GM23338 (cell line): ENCODE results near the gene MAP1LC3B. TPM values are rescaled to one million over a fixed set of nuclear protein-coding genes. Genes with fewer than 3 reads are reported as not detected.

Source experiments
- ATAC-seq: fragments of 200-7000 bp; cut with Tn5 transposase; 3 replicates; pipeline ENCODE4 v1.9.1; 2020
- DNase-seq: peaks from one replicate; pipeline ENCODE4 v3.0.0-alpha.2; 2015; ENCODE audit warnings: low spot score
- H2AFZ ChIP-seq: fragments of 200-600 bp; sonication (generic); 2 replicates; pipeline ENCODE4 v1.8.0; 2016; ENCODE audit warnings: antibody characterized with exemption, mild to moderate bottlenecking, moderate library complexity
- H3F3A ChIP-seq: fragments of 200-600 bp; sonication (generic); replicated peaks from 2 replicates; pipeline ENCODE4 v1.8.0; 2017; ENCODE audit warnings: antibody characterized with exemption, mixed run types, low read depth
- H3K27ac ChIP-seq: fragments of 200-600 bp; sonication (generic); 2 replicates; pipeline ENCODE4 v1.6.1; 2016; ENCODE audit warnings: low read depth
- H3K27me3 ChIP-seq: fragments of 200-600 bp; sonication (generic); 2 replicates; pipeline ENCODE4 v1.8.0; 2016; ENCODE audit warnings: mild to moderate bottlenecking, mixed run types, moderate library complexity; ENCODE audit not compliant: insufficient read depth
- H3K36me3 ChIP-seq: fragments of 200-600 bp; sonication (generic); 2 replicates; pipeline ENCODE4 v1.8.0; 2016; ENCODE audit warnings: mild to moderate bottlenecking; ENCODE audit not compliant: insufficient read depth
- H3K4me1 ChIP-seq: fragments of 200-600 bp; sonication (generic); 2 replicates; pipeline ENCODE4 v1.8.0; 2016; ENCODE audit warnings: mild to moderate bottlenecking, moderate library complexity; ENCODE audit not compliant: insufficient read depth
- H3K4me2 ChIP-seq: fragments of 200-600 bp; sonication (generic); 2 replicates; pipeline ENCODE4 v1.7.1; 2017; ENCODE audit warnings: mixed run types
- H3K4me3 ChIP-seq: fragments of 200-600 bp; sonication (generic); 2 replicates; pipeline ENCODE4 v1.6.1; 2016; ENCODE audit warnings: mixed run types
- H3K79me2 ChIP-seq: fragments of 200-600 bp; sonication (generic); replicated peaks from 2 replicates; pipeline ENCODE4 v1.8.0; 2017; ENCODE audit warnings: mild to moderate bottlenecking; ENCODE audit not compliant: insufficient read depth
- H3K9me2 ChIP-seq: fragments of 200-600 bp; sonication (generic); 2 replicates; pipeline ENCODE4 v1.8.0; 2017; ENCODE audit not compliant: insufficient read depth
- H4K20me1 ChIP-seq: fragments of 200-600 bp; sonication (generic); replicated peaks from 2 replicates; pipeline ENCODE4 v1.8.0; 2017; ENCODE audit warnings: mild to moderate bottlenecking; ENCODE audit not compliant: insufficient read depth
- H3K27ac Mint-ChIP-seq: 2 replicates; pipeline ENCODE4 v1.8.0; 2020; ENCODE audit warnings: inconsistent platforms, mild to moderate bottlenecking, moderate library complexity, mixed read lengths
- H3K27me3 Mint-ChIP-seq: 3 replicates; pipeline ENCODE4 v1.8.0; 2022; ENCODE audit warnings: low read depth, mild to moderate bottlenecking, moderate library complexity, mixed read lengths, inconsistent platforms; ENCODE audit not compliant: insufficient read depth, poor library complexity
- H3K36me3 Mint-ChIP-seq: 3 replicates; pipeline ENCODE4 v1.8.0; 2021; ENCODE audit warnings: low read depth, mild to moderate bottlenecking, inconsistent platforms, moderate library complexity, mixed read lengths
- H3K4me1 Mint-ChIP-seq: 3 replicates; pipeline ENCODE4 v1.8.0; 2020; ENCODE audit warnings: mild to moderate bottlenecking, inconsistent platforms, mixed read lengths
- H3K4me3 Mint-ChIP-seq: 3 replicates; pipeline ENCODE4 v1.8.0; 2021; ENCODE audit warnings: moderate library complexity, mild to moderate bottlenecking, inconsistent platforms, mixed read lengths
- H3K9me3 Mint-ChIP-seq: 3 replicates; pipeline ENCODE4 v1.8.0; 2020; ENCODE audit warnings: moderate library complexity, mild to moderate bottlenecking, inconsistent platforms, mixed read lengths
- CREB1 ChIP-seq: fragments of 250-450 bp; sonication (Bioruptor Pico); IDR thresholded peaks from 2 replicates; pipeline ENCODE4 v1.5.0; 2020; ENCODE audit warnings: low read depth, mild to moderate bottlenecking, moderate library complexity
- CTCF ChIP-seq, 2 experiments: fragments of 200-600 bp in 1 of 2; sonication (generic) in 1 of 2; conservative IDR thresholded peaks; 2 replicates each; pipeline versions ENCODE4 v1.5.1 to v1.6.1; 2016 to 2017; ENCODE audit warnings: antibody characterized with exemption in 2 of 2, low read depth in 2 of 2, mild to moderate bottlenecking in 2 of 2, moderate library complexity in 1 of 2
- ETS1 ChIP-seq: IDR thresholded peaks from 2 replicates; pipeline ENCODE4 v1.6.1; 2016; ENCODE audit warnings: antibody characterized with exemption
- EZH2 ChIP-seq: fragments of 200-600 bp; sonication (generic); IDR thresholded peaks from one replicate; pipeline ENCODE4 v1.8.0; 2017; ENCODE audit warnings: antibody characterized with exemption, mild to moderate bottlenecking, low read depth; ENCODE audit not compliant: unreplicated experiment
- EZH2phosphoT487 ChIP-seq: fragments of 200-600 bp; sonication (generic); IDR thresholded peaks from one replicate; pipeline ENCODE4 v1.8.1; 2018; ENCODE audit warnings: antibody characterized with exemption; ENCODE audit not compliant: unreplicated experiment
- POLR2AphosphoS5 ChIP-seq: IDR thresholded peaks from 2 replicates; pipeline ENCODE4 v1.6.1; 2016; ENCODE audit warnings: antibody characterized with exemption, low read depth
- REST ChIP-seq: IDR thresholded peaks from one replicate; pipeline ENCODE4 v1.6.1; 2018; ENCODE audit warnings: antibody characterized with exemption; ENCODE audit not compliant: unreplicated experiment
- ZNF331 ChIP-seq: fragments of 250-450 bp; sonication (Bioruptor Pico); IDR thresholded peaks from 2 replicates; pipeline ENCODE4 v1.5.0; 2020; ENCODE audit warnings: low read depth, mild to moderate bottlenecking, moderate library complexity
- polyA plus RNA-seq: library from polyadenylated mRNA; unstranded; fragments of >200 nt; fragmentation: Nextera tagmentation; extraction: Ambion mirVana; gene quantifications from 2 replicates; pipeline ENCODE4 v1.2.1, GENCODE V29; 2016
- total RNA-seq: library from RNA; depleted of rRNA; stranded (reverse); fragments of >200 nt; shearing (Covaris generic); gene quantifications from 2 replicates; pipeline ENCODE4 v1.2.3, GENCODE V29; 2014
- TF ChIP-seq, protein P1 (sequence below): fragments of 250-450 bp; sonication (Bioruptor Pico); IDR thresholded peaks from 2 replicates; pipeline ENCODE4 v1.5.0; 2020; ENCODE audit warnings: mild to moderate bottlenecking, moderate library complexity

Gene MAP1LC3B
- total and polyA plus RNA-seq, 2 experiments from 2014 or later = 35.9 to 80.2 TPM

DNA sequence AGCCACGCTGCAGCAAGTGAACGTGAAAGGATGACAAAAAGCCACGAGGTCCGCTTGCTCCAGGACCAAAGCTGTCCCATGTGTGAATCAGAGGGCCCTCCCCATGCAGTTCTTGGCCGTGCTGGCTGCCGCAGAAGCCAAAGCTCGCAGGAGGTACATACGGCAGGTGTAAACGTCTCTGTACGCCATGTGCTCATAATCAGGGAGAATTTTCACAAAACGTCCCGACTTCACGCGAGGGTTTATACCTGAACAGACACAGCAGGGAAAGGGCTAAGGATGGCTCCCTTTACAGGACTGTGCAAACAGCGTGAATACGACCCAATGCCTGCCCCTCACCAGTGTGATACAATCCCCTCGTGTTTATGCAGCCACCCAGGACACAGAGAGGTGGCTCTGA lies 33.9 kb upstream of the MAP1LC3B start:
- Mint-ChIP-seq H3K4me3 (no peak overlapping the region), H3K4me1 (no peaks in the 10 kb centered on the region; the same call in 2 of the 3 replicates), H3K9me3 (no peaks in the 10 kb centered on the region), H3K36me3 (peaks cover 9% of the 10 kb centered on the region; the same call in 2 of the 3 replicates), H3K27ac (no peak overlapping the region), H3K27me3 (peaks cover 2% of the 10 kb centered on the region)
- Histone ChIP-seq H2AFZ (no peak overlapping the region), H3F3A (no peaks in the 10 kb centered on the region), H3K27ac (no peak overlapping the region), H3K4me1 (no peaks in the 10 kb centered on the region), H3K27me3 (no peaks in the 10 kb centered on the region), H3K4me2 (no peak overlapping the region), H3K79me2 (peaks cover 3% of the 10 kb centered on the region; the same call in 1 of the 2 replicates), H3K36me3 (no peaks in the 10 kb centered on the region; the same call in 1 of the 2 replicates), H3K4me3 (no peak overlapping the region), H3K9me2 (no peaks in the 10 kb centered on the region), H4K20me1 (no peaks in the 10 kb centered on the region; the same call in 1 of the 2 replicates)
- ATAC-seq (no peak), DNase-seq (no peak)
- TF ChIP-seq EZH2 (no peak), REST (no peak), ZNF331 (CRISPR knock-in tag) (no peak), EZH2phosphoT487 (no peak), ETS1 (no peak), CREB1 (CRISPR knock-in tag) (no peak), CTCF (conservative IDR thresholded peaks at IDR 0.05; ENCODE audit: low read depth in 2 of 2) (no peak), POLR2AphosphoS5 (no peak)

- Mint-ChIP-seq H3K27ac (no peak overlapping the region), H3K36me3 (peaks cover 9% of the 10 kb centered on the region; the same call in 2 of the 3 replicates)
- TF ChIP-seq, protein P1, sequence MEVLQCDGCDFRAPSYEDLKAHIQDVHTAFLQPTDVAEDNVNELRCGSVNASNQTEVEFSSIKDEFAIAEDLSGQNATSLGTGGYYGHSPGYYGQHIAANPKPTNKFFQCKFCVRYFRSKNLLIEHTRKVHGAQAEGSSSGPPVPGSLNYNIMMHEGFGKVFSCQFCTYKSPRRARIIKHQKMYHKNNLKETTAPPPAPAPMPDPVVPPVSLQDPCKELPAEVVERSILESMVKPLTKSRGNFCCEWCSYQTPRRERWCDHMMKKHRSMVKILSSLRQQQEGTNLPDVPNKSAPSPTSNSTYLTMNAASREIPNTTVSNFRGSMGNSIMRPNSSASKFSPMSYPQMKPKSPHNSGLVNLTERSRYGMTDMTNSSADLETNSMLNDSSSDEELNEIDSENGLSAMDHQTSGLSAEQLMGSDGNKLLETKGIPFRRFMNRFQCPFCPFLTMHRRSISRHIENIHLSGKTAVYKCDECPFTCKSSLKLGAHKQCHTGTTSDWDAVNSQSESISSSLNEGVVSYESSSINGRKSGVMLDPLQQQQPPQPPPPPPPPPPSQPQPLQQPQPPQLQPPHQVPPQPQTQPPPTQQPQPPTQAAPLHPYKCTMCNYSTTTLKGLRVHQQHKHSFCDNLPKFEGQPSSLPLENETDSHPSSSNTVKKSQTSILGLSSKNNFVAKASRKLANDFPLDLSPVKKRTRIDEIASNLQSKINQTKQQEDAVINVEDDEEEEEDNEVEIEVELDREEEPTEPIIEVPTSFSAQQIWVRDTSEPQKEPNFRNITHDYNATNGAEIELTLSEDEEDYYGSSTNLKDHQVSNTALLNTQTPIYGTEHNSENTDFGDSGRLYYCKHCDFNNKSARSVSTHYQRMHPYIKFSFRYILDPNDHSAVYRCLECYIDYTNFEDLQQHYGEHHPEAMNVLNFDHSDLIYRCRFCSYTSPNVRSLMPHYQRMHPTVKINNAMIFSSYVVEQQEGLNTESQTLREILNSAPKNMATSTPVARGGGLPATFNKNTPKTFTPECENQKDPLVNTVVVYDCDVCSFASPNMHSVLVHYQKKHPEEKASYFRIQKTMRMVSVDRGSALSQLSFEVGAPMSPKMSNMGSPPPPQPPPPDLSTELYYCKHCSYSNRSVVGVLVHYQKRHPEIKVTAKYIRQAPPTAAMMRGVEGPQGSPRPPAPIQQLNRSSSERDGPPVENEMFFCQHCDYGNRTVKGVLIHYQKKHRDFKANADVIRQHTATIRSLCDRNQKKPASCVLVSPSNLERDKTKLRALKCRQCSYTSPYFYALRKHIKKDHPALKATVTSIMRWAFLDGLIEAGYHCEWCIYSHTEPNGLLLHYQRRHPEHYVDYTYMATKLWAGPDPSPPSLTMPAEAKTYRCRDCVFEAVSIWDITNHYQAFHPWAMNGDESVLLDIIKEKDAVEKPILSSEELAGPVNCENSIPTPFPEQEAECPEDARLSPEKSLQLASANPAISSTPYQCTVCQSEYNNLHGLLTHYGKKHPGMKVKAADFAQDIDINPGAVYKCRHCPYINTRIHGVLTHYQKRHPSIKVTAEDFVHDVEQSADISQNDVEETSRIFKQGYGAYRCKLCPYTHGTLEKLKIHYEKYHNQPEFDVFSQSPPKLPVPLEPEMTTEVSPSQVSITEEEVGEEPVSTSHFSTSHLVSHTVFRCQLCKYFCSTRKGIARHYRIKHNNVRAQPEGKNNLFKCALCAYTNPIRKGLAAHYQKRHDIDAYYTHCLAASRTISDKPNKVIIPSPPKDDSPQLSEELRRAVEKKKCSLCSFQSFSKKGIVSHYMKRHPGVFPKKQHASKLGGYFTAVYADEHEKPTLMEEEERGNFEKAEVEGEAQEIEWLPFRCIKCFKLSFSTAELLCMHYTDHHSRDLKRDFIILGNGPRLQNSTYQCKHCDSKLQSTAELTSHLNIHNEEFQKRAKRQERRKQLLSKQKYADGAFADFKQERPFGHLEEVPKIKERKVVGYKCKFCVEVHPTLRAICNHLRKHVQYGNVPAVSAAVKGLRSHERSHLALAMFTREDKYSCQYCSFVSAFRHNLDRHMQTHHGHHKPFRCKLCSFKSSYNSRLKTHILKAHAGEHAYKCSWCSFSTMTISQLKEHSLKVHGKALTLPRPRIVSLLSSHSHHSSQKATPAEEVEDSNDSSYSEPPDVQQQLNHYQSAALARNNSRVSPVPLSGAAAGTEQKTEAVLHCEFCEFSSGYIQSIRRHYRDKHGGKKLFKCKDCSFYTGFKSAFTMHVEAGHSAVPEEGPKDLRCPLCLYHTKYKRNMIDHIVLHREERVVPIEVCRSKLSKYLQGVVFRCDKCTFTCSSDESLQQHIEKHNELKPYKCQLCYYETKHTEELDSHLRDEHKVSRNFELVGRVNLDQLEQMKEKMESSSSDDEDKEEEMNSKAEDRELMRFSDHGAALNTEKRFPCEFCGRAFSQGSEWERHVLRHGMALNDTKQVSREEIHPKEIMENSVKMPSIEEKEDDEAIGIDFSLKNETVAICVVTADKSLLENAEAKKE (CRISPR knock-in tag) = no peak
Measured at GRCh38 chr16:87358696-87359095, 33.4 kb upstream of the MAP1LC3B start.

More at GRCh38 chr16:87358696-87359095, 33.4 kb upstream of the MAP1LC3B start:
- Histone ChIP-seq H2AFZ (no peak overlapping the region), H3K27me3 (no peaks in the 10 kb centered on the region), H3F3A (no peaks in the 10 kb centered on the region), H3K36me3 (no peaks in the 10 kb centered on the region; the same call in 1 of the 2 replicates), H3K4me3 (no peak overlapping the region), H4K20me1 (no peaks in the 10 kb centered on the region; the same call in 1 of the 2 replicates), H3K9me2 (no peaks in the 10 kb centered on the region), H3K4me1 (no peaks in the 10 kb centered on the region), H3K4me2 (no peak overlapping the region), H3K79me2 (peaks cover 7% of the 10 kb centered on the region), H3K27ac (no peak overlapping the region)
- ATAC-seq (no peak), DNase-seq (no peak)
- Mint-ChIP-seq H3K9me3 (no peaks in the 10 kb centered on the region), H3K4me3 (no peak overlapping the region), H3K4me1 (peaks cover 3% of the 10 kb centered on the region; the same call in 2 of the 3 replicates), H3K27me3 (peaks cover 2% of the 10 kb centered on the region)
